HG02852 (cell line): ENCODE measurements around the gene ART3.
"Not testable (repeated sequence)": the region's sequence is repeated elsewhere in the genome, so short reads cannot be mapped to it uniquely, and the experiment has no call there.

Source experiments
- ATAC-seq: cut with Tn5 transposase; IDR thresholded peaks from one replicate; pipeline ENCODE4 v1.9.1; 2021; ENCODE audit warnings: mild to moderate bottlenecking, moderate library complexity; ENCODE audit not compliant: unreplicated experiment

Gene ART3, protein sequence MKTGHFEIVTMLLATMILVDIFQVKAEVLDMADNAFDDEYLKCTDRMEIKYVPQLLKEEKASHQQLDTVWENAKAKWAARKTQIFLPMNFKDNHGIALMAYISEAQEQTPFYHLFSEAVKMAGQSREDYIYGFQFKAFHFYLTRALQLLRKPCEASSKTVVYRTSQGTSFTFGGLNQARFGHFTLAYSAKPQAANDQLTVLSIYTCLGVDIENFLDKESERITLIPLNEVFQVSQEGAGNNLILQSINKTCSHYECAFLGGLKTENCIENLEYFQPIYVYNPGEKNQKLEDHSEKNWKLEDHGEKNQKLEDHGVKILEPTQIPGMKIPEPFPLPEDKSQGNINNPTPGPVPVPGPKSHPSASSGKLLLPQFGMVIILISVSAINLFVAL

DNA sequence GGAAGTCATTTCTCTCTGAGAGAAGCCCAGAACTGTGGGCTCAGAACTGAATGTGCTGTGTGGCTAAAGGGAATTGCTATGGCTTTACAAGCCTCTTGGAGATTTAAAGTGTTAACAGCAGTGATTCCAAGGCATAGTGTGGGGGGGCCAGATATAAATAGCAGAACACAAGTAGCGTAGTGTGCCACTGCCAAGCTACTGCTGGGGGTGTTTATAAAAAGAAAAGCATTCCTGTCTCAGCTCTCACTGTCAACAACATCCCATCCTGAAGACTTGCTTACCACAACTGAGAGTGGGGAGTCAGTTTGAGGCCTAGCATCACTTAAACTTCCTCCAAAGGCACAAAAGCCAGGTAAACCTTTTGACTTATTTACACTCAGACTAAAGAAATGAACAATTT, at the start of gene ART3:
TSS of gene ART3 (plus strand) at position 242 of the 400 bp plus-strand sequence. CDS start 1,181 bp downstream, outside the sequence.
- ATAC-seq: no peak

DNA sequence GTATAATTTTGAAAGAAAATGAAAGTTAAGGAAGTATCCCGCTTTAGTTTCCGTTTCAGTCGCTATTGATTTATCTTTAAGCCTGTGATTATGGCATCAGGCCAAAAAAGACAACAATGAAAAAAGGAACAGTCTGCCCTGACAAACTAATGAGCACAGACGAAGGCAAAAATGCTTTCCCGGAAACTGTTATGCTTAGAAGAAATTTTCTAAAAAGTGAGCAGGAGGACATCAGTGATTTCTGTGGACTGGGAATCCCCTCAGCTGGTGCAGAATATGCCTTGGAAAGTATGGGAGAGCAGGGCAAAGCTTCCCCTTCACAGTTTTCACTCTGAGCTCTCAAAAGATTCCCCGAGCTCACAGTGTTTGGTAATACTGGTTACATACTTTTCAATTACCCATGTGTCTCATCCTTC, 46.2 kb upstream of the ART3 start:
- ATAC-seq: no peak

DNA sequence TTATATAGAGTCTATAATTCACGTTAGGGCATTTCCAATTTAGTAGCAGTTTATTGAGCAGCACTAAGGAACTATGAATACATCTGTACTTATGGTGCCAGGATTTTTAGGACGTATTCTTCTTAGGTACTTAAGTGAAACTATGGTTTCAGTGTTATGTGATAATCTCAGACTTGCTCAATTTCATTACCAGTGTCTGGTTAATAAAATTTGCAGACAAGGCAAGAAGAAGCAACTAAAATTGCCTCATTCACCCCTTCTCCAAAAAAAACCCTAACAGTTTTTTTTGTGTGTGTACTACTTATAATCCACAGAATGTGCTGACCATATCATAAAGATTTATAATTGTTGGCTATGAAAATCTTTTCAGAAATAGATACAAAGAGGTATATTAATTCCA, 45.2 kb upstream of the ART3 start:
- no peak for ATAC-seq

DNA sequence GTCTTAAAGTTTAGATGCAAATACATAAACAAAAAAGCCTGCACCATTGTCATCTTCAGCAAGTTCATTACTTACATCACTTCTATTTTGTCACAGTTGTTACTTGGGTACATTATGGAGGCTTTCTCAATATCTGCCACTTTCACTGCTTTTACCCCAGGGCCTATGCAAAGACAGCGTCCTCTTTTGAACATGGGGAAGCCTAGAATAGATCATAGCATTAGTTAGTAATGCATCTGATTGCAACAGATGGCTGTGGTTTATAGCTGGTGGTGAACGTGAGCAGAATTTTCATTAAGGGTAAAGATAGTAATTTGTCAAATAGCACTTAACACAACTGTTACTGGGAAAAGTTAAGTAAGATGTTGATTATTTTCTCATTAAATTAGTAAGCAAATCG, 39.4 kb upstream of the ART3 start:
- ATAC-seq: no peak

DNA sequence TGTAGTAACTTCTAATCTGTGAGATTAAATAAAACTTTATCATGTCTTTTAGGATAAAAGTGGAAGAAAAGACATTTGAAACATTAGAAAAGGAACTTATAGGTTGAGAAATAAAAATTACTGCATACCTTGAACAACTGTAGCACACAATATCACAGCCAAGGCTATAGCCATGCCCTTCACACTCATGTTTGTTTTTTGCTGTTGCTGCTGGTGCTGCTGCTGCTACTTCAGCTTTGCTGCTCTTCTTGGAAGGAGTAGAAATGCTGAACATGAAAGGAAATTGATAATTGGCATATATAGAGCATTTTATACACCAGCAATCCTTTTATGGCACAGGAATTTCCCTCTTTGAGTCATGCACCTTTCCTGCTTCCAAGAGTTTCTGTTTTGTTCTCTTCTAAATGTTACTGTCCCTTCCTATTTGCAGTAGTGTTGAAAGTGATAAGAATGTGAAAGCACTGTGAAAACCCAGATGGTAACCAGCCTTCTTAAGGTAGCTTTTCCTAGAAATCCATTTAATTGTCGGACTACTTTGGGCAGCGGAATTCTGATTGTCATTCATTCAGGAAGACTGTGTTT, 38.6 kb upstream of the ART3 start, which contains the start of gene CXCL11:
TSS of gene CXCL11 (minus strand) at position 272 of the 582 bp plus-strand sequence. CDS start at position 189, 83 bp downstream.
- no peak for ATAC-seq

DNA sequence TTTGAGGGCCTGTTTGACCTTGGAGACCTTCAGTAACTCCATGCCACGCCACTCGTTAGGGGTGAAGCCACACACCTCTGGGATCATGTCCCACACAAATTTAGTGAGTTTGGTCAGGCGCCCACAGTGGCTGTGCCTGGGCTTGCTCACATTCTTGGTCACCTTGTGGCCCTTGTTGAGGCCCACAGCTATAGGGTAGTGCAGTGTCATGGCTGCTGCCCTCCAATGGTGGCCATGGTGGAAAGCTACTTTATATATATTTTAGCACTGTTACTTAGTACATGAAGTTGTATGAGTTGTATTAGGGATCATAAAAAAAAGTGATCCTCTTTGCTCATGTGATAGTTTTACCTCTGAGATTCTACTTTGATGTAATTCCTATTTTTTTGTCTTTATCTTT, 37.7 kb upstream of the ART3 start:
- ATAC-seq: no peak

DNA sequence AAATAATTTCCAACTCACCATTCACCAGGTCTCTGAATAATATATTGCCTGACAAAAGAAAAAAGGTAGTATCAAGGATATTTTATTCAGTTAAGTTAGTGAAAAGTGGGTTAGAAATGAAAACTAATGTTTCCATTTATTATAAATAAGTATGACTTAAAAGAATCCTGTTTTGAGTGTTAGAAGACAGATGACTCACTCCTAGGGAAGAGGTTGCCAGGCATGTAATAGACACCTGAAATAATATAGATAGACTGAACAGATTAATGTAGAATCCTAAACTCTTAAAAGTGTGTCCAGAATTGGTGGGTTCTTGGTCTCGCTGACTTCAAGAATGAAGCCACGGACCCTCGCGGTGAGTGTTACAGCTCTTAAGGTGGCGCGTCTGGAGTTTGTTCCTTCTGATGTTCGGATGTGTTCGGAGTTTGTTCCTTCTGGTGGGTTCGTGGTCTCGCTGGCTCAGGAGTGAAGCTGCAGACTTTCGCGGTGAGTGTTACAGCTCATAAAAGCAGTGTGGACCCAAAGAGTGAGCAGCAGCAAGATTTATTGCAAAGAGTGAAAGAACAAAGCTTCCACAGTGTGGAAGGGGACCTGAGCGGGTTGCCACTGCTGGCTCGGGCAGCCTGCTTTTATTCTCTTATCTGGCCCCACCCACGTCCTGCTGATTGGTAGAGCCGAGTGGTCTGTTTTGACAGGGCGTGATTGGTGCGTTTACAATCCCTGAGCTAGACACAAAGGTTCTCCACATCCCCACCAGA, 32.1 kb upstream of the ART3 start:
- ATAC-seq: not testable (repeated sequence)

DNA sequence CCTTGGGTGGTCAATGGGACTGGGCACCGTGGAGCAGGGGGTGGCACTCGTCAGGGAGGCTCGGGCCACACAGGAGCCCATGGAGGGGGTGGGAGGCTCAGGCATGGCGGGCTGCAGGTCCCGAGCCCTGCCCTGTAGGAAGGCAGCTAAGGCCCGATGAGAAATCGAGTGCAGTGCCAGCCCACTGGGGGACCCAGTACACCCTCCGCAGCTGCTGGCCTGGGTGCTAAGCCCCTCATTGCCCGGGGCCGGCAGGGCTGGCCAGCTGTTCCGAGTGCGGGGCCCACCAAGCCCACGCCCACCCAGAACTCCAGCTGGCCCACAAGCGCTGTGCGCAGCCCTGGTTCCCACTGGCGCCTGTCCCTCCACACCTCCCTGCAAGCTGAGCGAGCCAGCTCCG, 31.2 kb upstream of the ART3 start:
- not testable (repeated sequence) for ATAC-seq

DNA sequence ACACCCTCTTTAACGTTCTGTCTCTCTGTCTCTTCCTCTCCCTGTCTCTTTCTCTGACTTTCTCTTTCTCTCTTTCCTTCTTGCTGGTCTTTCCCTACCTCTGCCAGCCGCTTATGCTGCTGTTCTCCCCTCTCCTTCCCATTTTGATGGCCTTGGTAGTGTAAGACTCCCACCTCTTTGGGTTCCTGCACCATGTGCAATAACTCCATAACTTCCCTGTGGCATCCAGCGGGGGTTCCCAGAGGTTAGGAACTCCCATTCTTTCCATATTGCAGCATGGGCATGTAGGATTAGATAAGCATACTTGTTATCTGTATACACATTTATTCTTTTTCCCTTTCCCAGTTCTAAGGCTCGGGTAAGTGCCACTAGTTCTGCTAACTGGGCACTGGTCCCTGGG, 29.8 kb upstream of the ART3 start:
- ATAC-seq: not testable (repeated sequence)

DNA sequence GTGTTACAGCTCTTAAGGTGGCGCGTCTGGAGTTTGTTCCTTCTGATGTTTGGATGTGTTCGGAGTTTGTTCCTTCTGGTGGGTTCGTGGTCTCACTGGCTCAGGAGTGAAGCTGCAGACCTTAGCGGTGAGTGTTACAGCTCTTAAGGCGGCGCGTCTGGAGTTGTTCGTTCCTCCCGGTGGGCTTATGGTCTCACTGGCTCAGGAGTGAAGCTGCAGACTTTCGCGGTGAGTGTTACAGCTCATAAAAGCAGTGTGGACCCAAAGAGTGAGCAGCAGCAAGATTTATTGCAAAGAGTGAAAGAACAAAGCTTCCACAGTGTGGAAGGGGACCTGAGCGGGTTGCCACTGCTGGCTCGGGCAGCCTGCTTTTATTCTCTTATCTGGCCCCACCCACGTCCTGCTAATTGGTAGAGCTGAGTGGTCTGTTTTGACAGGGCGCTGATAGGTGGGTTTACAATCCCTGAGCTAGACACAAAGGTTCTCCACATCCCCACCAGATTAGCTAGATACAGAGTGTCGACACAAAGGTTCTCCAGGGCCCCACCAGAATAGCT, 24.6 kb upstream of the ART3 start:
- ATAC-seq: not testable (repeated sequence)

DNA sequence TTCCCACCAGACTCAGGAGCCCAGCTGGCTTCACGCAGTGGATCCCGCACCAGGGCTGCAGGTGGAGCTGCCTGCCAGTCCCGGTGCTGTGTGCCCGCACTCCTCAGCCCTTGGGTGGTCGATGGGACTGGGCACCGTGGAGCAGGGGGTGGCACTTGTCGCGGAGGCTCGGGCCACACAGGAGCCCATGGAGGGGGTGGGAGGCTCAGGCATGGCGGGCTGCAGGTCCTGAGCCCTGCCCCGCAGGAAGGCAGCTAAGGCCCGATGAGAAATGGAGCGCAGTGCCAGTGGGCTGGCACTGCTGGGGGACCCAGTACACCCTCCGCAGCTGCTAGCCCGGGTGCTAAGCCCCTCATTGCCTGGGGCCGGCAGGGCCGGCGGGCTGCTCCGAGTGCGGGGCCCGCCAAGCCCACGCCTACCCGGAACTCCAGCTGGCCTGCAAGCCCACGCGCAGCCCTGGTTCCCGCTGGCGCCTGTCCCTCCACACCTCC, 23.9 kb upstream of the ART3 start:
- ATAC-seq: not testable (repeated sequence)

DNA sequence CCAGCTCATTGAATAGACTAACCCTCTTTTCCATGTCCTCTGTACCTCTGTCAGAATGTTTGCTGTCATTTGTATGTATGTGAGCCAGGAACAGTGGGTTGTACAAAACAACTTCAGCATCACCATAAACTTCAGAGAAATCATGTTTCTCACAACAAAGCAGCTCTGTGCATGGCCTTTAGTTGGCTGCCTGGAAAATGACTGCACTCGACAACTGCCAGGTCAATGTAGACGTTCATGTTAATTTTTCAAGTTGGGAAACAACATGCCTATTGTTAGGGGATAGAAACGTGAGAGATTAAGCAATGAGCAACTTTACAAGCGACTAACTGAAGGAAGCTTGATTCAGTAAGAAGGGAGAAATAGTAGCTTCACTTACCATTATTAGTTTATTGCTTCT, 20.8 kb upstream of the ART3 start:
- no peak for ATAC-seq

DNA sequence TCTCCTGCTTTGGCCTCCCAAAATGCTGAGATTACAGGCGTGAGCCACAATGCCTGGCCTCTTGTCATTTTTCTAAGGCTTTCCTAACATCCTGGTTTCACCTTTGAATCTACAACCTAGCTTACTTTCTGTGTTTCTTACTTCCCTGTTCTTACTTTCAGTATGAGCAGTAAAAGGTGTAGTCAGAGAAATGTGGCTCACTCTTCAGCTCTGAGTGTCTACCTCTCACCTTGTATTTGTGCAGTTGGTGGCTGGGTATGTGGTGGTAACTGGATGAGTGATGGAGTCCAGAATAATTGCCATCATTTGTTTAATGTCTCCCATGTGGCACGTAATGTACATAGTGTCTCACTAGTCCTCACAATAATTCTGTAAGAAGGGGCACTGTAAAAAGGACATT, 19.5 kb upstream of the ART3 start:
- peak; percentile 96 for ATAC-seq

DNA sequence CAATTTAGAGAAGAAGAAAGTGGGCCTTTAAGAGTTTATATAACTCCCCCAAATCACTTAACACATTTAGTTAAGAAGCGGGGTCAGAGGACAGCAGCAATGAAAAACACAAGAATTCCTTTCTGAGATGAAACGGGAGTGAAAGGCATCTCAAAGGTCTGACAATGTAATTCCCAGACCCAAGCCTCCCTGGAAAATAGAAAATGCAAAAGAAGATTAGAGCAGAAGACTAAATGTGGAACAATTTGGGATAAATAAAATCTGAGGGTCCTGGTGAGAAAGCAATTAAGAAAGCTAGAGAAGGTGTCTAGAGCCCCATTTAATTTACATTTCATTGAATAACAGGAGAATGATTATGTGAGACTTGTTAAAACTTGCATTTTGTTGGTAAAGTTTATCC, 19.1 kb upstream of the ART3 start:
- no peak for ATAC-seq

DNA sequence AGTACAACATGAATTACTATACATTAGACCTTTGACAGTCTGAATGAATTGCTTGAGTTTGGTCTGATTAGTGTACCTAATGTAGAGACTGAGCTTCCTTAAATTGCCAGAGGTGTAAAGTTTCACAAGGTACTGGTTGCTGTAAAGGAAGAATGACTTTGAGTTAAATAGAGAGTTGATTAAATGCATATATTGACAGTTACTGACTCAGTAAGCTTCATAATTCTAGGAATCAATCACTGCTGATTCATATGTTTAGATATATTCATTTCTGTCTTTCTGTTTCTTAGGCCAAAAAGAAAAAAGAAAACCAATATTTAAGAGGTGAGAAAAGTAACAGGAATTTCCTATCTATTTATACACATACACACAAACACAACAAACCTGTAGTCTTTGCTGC, 16.2 kb upstream of the ART3 start:
- peak; percentile 47 for ATAC-seq

DNA sequence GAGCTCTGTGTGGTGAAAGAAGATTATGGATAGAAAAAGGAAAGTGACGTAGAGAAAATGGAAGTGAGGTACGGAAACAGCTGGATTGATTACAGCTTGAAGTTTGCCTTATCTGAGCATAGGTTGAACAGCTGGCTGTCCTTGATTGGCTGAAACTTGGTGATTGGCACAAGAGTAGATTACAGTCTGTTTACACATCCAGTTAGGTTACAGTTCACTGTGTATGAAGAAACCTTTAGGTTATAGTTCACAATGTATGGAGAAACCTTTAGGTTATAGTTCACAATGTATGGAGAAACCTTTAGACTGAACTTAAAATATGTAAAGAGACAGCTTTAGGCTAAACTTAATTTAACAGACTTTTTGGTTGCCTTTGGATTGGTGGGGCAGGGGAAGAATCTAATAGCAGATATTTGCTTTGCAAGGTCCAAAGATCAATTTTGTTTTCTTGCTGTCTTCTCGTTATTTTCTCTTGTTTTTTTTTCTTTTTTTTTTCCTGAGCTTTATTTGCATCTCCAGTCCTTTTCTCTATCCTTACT, 15.6 kb upstream of the ART3 start:
- ATAC-seq: no peak

DNA sequence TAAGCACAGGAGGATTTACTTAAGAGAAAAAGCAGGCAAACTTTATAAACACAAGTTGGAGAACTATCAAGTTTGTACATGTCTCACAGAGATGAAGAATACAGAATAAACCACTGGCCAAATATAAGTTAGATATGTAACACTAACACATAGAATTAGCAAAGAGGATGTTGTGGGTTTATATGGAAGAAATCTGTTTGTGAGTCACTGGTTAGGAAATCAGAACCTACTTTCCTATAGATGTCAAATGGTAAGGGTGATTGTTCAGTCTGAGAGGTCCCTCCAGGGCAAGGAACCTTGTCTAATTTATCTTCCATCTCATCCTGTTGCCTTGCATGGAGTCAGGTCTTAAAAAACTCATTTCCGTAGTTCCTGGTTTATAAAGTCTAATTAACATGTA, 14.8 kb upstream of the ART3 start:
- ATAC-seq: no peak

DNA sequence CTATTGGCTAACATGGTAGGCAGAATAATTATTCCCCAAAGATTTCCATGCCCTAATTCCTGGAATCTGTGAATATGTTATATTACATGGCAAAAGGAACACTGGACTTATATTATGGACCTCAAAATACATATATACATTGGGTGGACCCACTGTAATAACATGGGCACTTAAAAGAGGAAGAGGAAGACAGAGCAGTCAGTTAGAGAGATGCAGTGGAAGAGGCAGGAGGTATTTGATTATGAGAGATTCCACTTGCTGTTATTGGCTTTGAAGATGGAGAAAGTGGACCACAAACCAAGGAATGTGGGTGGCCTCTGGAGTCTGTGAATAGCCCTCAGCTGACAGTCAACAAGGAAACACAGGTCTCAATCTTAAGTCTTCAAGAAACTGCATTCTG, 14.0 kb upstream of the ART3 start:
- no peak for ATAC-seq

DNA sequence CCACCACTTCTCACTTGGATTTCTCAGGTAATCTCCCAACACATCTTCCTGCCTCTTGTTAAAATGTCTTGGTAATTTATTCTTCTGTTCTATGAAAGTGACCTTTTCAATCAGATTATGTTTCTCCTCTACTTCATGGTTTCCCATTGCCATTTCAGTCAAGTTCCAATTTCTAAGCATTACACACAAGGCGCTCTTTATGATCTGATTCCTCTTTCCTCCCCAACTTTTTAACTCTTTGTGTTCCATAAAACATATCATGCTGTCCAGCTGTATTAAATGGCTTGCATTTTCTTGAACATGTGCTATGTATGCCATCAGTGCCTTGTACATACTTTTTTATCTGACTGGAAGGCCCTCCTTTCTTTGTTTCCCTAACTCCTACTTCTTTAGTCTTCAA, 13.1 kb upstream of the ART3 start:
- ATAC-seq: no peak

DNA sequence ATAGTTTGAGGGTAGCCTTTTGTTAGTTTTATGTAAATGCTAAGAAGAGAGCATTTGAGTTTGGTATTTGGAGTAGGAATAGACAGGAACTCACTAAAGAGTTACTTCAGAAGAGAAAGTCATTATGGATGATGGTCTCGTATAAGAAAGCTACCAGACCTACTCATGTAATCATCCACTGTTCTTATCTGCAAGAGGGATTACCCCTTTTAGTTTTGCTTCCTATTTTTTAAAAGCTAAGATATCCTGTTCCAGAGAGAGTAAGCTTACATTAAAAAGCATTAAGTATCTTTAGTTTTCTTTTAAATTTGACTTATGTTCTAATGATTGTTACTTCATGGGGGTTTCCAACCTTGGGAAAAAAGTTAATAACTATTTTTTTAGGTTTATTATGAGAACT, 12.5 kb upstream of the ART3 start:
- ATAC-seq: peak; percentile 64

DNA sequence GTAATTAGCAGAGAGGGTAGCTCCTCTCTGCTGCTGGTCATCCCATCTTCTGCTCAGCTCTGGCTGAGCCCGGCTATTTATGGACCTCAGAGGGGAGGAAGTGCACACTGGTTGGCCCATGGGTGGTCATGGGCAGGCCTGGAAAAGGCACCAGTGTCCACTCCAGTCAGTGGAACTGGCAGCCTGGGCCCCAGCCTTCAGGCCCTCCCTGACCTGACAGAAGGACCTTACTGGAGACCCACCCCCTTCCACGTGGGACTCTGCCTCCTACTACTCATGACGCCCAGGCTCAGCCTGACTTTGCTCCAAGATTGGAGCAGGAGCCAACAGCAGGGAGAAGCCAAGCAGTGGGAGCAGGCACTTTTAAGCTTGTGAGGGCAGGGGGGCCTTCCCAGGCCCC, 8.0 kb upstream of the ART3 start:
- ATAC-seq: no peak
